ENCODE results near the gene RPS14. TPM values are rescaled to one million over a fixed set of nuclear protein-coding genes. Genes with fewer than 3 reads are reported as not detected.
A peak's percentile ranks its signal among the peaks of the same experiment; 100 is the strongest.

RPS14 gene
- total and polyA plus RNA-seq, 2 of the 8 experiments (the other 6 are each of a cell fraction or from before 2014, with no cell fraction given), result 2,548 to 6,423 TPM

GRCh38 chr5:150460781-150461180, 11.2 kb upstream of the RPS14 start:
- Histone ChIP-seq H3K79me1 (ENCODE audit: low read depth, low read length) (no peaks in the 10 kb centered on the region), H3K79me2 (ENCODE audit: control insufficient read depth in 1 of 2, insufficient read depth in 2 of 2, low read length in 2 of 2) (no peaks in the 10 kb centered on the region), H3K27me3 (replicated peaks in 1 of 4; ENCODE audit: control insufficient read depth in 3 of 4, extremely low read depth in 1 of 4, insufficient read depth in 3 of 4, low read length in 3 of 4) (no peaks in the 10 kb centered on the region), H3K27ac (ENCODE audit: low read depth, low read length) (no peak overlapping the region), H3K9me3 (ENCODE audit: insufficient read depth in 2 of 2, low read depth in 1 of 2, low read length in 1 of 2) (no peaks in the 10 kb centered on the region), H4K91ac (replicated peaks; ENCODE audit: insufficient read length, low read length) (peak overlapping the region; percentile 59), H3K23me2 (ENCODE audit: low read depth, low read length) (no peaks in the 10 kb centered on the region), H3K56ac (replicated peaks; ENCODE audit: insufficient read length, low read depth, low read length) (no peak overlapping the region), H3K23ac (ENCODE audit: insufficient read length) (no peak overlapping the region), H2BK120ac (replicated peaks; ENCODE audit: low read depth, low read length) (no peak overlapping the region), H3K4me1 (replicated peaks in 1 of 4; ENCODE audit: control insufficient read depth in 3 of 4, insufficient read depth in 4 of 4, low read length in 3 of 4) (peaks cover 3 to 26% (median 12%) of the 10 kb centered on the region in 4 experiments), H2BK20ac (ENCODE audit: low read length) (peak overlapping the region; percentile 99; the same call in 1 of the 2 replicates), H2AK5ac (ENCODE audit: low read depth, low read length) (no peak overlapping the region; the same call in 1 of the 2 replicates), H4K8ac (ENCODE audit: extremely low read depth, insufficient read depth, low read length) (0 out of 2 replicates have a peak overlapping the region, but pooled peaks have one; percentile 69), H3K14ac (ENCODE audit: insufficient read length) (no peak overlapping the region), H2BK12ac (ENCODE audit: low read depth, low read length) (peak overlapping the region; percentile 94), H3K4me2 (ENCODE audit: insufficient read depth in 1 of 2, low read depth in 2 of 2, low read length in 2 of 2) (peak overlapping the region; percentile 16 to 31; a peak in 1 of 4 replicates), H3K4ac (replicated peaks; ENCODE audit: insufficient read length, low read depth, low read length) (peak overlapping the region; percentile 23), H3K18ac (ENCODE audit: extremely low read depth, low read length) (peak overlapping the region; percentile 97), H2BK15ac (ENCODE audit: low read length) (0 out of 2 replicates have a peak overlapping the region, but pooled peaks have one; percentile 61), H4K5ac (ENCODE audit: insufficient read length, low read depth, low read length) (peak overlapping the region; percentile 55), H3K9ac (replicated peaks in 1 of 4; ENCODE audit: extremely low read depth in 1 of 4, low read depth in 3 of 4, low read length in 3 of 4) (no peak overlapping the region), H4K20me1 (replicated peaks in 1 of 2; ENCODE audit: control insufficient read depth in 1 of 2, insufficient read depth in 2 of 2, low read length in 2 of 2) (no peaks in the 10 kb centered on the region), H2BK5ac (ENCODE audit: low read depth, low read length) (peak overlapping the region; percentile 93), H2AFZ (ENCODE audit: low read length) (peak overlapping the region; percentile 33; the same call in 1 of the 2 replicates), H3K4me3 (ENCODE audit: extremely low read depth in 1 of 4, insufficient read depth in 2 of 4, low read depth in 3 of 4, low read length in 4 of 4) (no peak overlapping the region), H3K36me3 (ENCODE audit: control insufficient read depth in 2 of 4, insufficient read depth in 4 of 4, low read length in 3 of 4) (no peaks in the 10 kb centered on the region)
- DNase-seq (ENCODE audit: low read depth in 1 of 2, low spot score in 2 of 2), result no peak
- POLR2A ChIA-PET (ENCODE audit: partially characterized antibody), result interaction anchor here (0.7 to 3.8 kb wide), 16 partner anchors 11 to 239 kb away, joined by 3 to 38 read pairs (median 4); partner anchors contain the start of gene RPS14
- no peak for FAIRE-seq
- CTCF ChIA-PET (ENCODE audit: partially characterized antibody), result interaction anchor here (0.6 to 13.5 kb wide), 15 partner anchors 11 to 386 kb away, joined by 3 to 209 read pairs (median 5); partner anchors contain the start of genes IRGM and RPS14
- WGBS, 2 experiments (ENCODE audit: extremely low coverage in 1 of 2, insufficient coverage in 1 of 2, insufficient read length in 1 of 2, insufficient replicate concordance in 2 of 2, low coverage in 1 of 2, low lambda C conversion rate in 2 of 2, missing lambda C conversion rate in 1 of 2), result 64% methylated on average over 2 of the region's 2 CpGs; no CpG with 5 or more reads in 1 of the 2 experiments
- TF ChIP-seq MAFK (IDR thresholded peaks at IDR 0.05; ENCODE audit: low read depth, low read length) (no peak), TCF12 (IDR thresholded peaks at IDR 0.05; ENCODE audit: low read depth, low read length) (no peak), POLR2A (IDR thresholded peaks at IDR 0.05; ENCODE audit: control extremely low read depth in 1 of 2, low read depth in 2 of 2, low read length in 2 of 2) (no peak), TEAD4 (IDR thresholded peaks at IDR 0.05; ENCODE audit: low read depth, low read length) (no peak), NRF1 (IDR thresholded peaks at IDR 0.05; ENCODE audit: low read depth, low read length) (no peak), CBX5 (IDR thresholded peaks at IDR 0.05; ENCODE audit: low read depth, low read length) (no peak)
